GM18951 (cell line): ENCODE data around the gene ELL.

Source experiments
- POLR2A ChIP-seq: IDR thresholded peaks from 4 replicates; pipeline ENCODE4 v1.6.1; 2011; ENCODE audit warnings: mild to moderate bottlenecking; ENCODE audit not compliant: insufficient read length, insufficient read depth; ENCODE audit errors: extremely low read depth
- in situ Hi-C: fragments of 300-500 bp; cut with MboI; formaldehyde crosslinking; loops from one replicate; pipeline ENCODE4 v1.12.0; 2022; ENCODE audit warnings: low sequenced_read_pairs, mixed read lengths, inconsistent platforms; ENCODE audit not compliant: unreplicated experiment

The ELL gene

GRCh38 chr19:18401580-18402112 lies 120.2 kb downstream of the ELL start:
- in situ Hi-C loops, result no loop called here
- peak; percentile 22 for TF ChIP-seq POLR2A

- in situ Hi-C loops, result no loop called here
- TF ChIP-seq POLR2A, result no peak
Measured at GRCh38 chr19:18399008-18399407, 122.9 kb downstream of the ELL start.

- in situ Hi-C loops, result no loop called here
- TF ChIP-seq POLR2A, result no peak
Measured at GRCh38 chr19:18397242-18398202, 124.3 kb downstream of the ELL start, which contains the start of gene LRRC25. Gene LRRC25 (minus strand): TSS chr19:18397622. CDS start chr19:18396963, 659 bp downstream.

GRCh38 chr19:18396471-18397241 lies 125.2 kb downstream of the ELL start:
- in situ Hi-C loops, result no loop called here
- TF ChIP-seq POLR2A, result no peak

- TF ChIP-seq POLR2A, result no peak
- in situ Hi-C loops, result no loop called here
Measured at GRCh38 chr19:18393836-18394235, 128.0 kb downstream of the ELL start.

- TF ChIP-seq POLR2A, result no peak
- in situ Hi-C loops, result no loop called here
Measured at GRCh38 chr19:18392926-18393325, 128.9 kb downstream of the ELL start.
